H1 (cell line): ENCODE data around the gene PBOV1. TPM values are rescaled to one million over a fixed set of nuclear protein-coding genes. Genes with fewer than 3 reads are reported as not detected.

Experiments used
- BACH1 ChIP-seq: IDR thresholded peaks from 2 replicates; pipeline ENCODE4 v1.6.1; 2012; ENCODE audit warnings: low read length, improper control_type of control experiment
- GTF2F1 ChIP-seq: IDR thresholded peaks from 2 replicates; pipeline ENCODE4 v1.6.1; 2012; ENCODE audit warnings: low read depth, low read length, improper control_type of control experiment, borderline replicate concordance
- SAP30 ChIP-seq: fragments of 300-600 bp; sonication (generic); IDR thresholded peaks from 2 replicates; pipeline ENCODE4 v1.7.1; 2012; ENCODE audit warnings: low read length, moderate library complexity, mild to moderate bottlenecking, inconsistent platforms; ENCODE audit not compliant: insufficient read depth, insufficient replicate concordance
- SIRT6 ChIP-seq: IDR thresholded peaks from one replicate; pipeline ENCODE4 v1.7.1; 2012; ENCODE audit warnings: low read length, inconsistent platforms
- SP1 ChIP-seq: IDR thresholded peaks from 2 replicates; pipeline ENCODE4 v1.6.1; 2011; ENCODE audit warnings: low read depth, low read length
- TEAD4 ChIP-seq: IDR thresholded peaks from 2 replicates; pipeline ENCODE4 v1.6.1; 2012; ENCODE audit warnings: low read depth, low read length, inconsistent platforms, mixed read lengths
- polyA plus RNA-seq, 7 experiments: library from polyadenylated mRNA; depleted of rRNA in 3 of 7; stranded (reverse) in 5 of 7; unstranded in 2 of 7; fragments of >200 nt in 5 of 7; fragments of 200-250 nt in 2 of 7; gene quantifications; 1 replicate in 5 of 7; 2 replicates in 1 of 7; 4 replicates in 1 of 7; pipeline versions ENCODE4 v1.2.1 to v1.2.3, GENCODE V29; 2011 to 2013; ENCODE audit warnings: missing spikeins in 2 of 7, mixed read lengths in 2 of 7
- total RNA-seq: library from RNA; stranded (reverse); fragmentation: NEBNext Ultra II Directional; extraction: Animal tissue kit (Norgen Biotek cat#: 25700); gene quantifications from 2 replicates; pipeline ENCODE4 v1.2.1, GENCODE V29; 2021

The PBOV1 gene
- total and polyA plus RNA-seq, 2 of the 8 experiments (the other 6 are each of a cell fraction or from before 2014, with no cell fraction given), result not detected

- TF ChIP-seq SAP30 (no peak), SP1 (no peak), SIRT6 (no peak), GTF2F1 (no peak), TEAD4 (no peak), BACH1 (no peak)
Measured at GRCh38 chr6:138197570-138197969, 20.7 kb downstream of the PBOV1 start (continued).
